SW 1271 (cell line): Measurements from ENCODE around the gene KPNA6.
A peak's percentile ranks its signal among the peaks of the same experiment; 100 is the strongest.
"Not testable (repeated sequence)": the region's sequence is repeated elsewhere in the genome, so short reads cannot be mapped to it uniquely, and the experiment has no call there.

Source experiments
- DNase-seq, 2 experiments: peaks; one replicate each; lab custom pipeline; 2025; lab: John Stamatoyannopoulos, UW

KPNA6 gene

GRCh38 chr1:32142446-32143301 is 34.8 kb downstream of the KPNA6 start:
- peak in 1 of 2 experiments; percentile 43 for DNase-seq

GRCh38 chr1:32143302-32143695 is 35.4 kb downstream of the KPNA6 start:
- DNase-seq: not testable (repeated sequence)

- no peak for DNase-seq
Measured at GRCh38 chr1:32144033-32144432, 36.2 kb downstream of the KPNA6 start.

- not testable (repeated sequence) for DNase-seq
Measured at GRCh38 chr1:32147799-32148198, 39.9 kb downstream of the KPNA6 start.

- DNase-seq: no peak
Measured at GRCh38 chr1:32150847-32151246, 43.0 kb downstream of the KPNA6 start.

GRCh38 chr1:32151319-32151787 is 43.5 kb downstream of the KPNA6 start:
- no peak for DNase-seq

- no peak for DNase-seq
Measured at GRCh38 chr1:32159189-32159588, 51.3 kb downstream of the KPNA6 start.

GRCh38 chr1:32163405-32163804 is 55.5 kb downstream of the KPNA6 start:
- DNase-seq: no peak

- not testable (repeated sequence) for DNase-seq
Measured at GRCh38 chr1:32165633-32166032, 57.8 kb downstream of the KPNA6 start.

- no peak for DNase-seq
Measured at GRCh38 chr1:32170991-32171390, 63.1 kb downstream of the KPNA6 start.

- no peak for DNase-seq
Measured at GRCh38 chr1:32172621-32173245, 64.9 kb downstream of the KPNA6 start.

- no peak for DNase-seq
Measured at GRCh38 chr1:32178380-32179192, 70.7 kb downstream of the KPNA6 start.

GRCh38 chr1:32179193-32179442 is 71.3 kb downstream of the KPNA6 start:
- DNase-seq: no peak

- peak; percentile 63 to 83 for DNase-seq
Measured at GRCh38 chr1:32179443-32180185, 71.8 kb downstream of the KPNA6 start, which contains the start of gene TXLNA. Gene TXLNA (plus strand): TSS chr1:32179675. CDS start chr1:32180346, 671 bp downstream.

- DNase-seq: peak in 1 of 2 experiments; percentile 32
Measured at GRCh38 chr1:32180186-32181060, 72.6 kb downstream of the KPNA6 start.

GRCh38 chr1:32181065-32181464 is 73.2 kb downstream of the KPNA6 start:
- no peak for DNase-seq

- DNase-seq: no peak
Measured at GRCh38 chr1:32181563-32181962, 73.7 kb downstream of the KPNA6 start.

- DNase-seq: no peak
Measured at GRCh38 chr1:32182060-32182459, 74.2 kb downstream of the KPNA6 start.

GRCh38 chr1:32184650-32185049 is 76.8 kb downstream of the KPNA6 start:
- DNase-seq: no peak

GRCh38 chr1:32186077-32186476 is 78.2 kb downstream of the KPNA6 start:
- no peak for DNase-seq

GRCh38 chr1:32186491-32186890 is 78.6 kb downstream of the KPNA6 start:
- no peak for DNase-seq
